Measurements from ENCODE around the gene JAZF1. TPM values are rescaled to one million over a fixed set of nuclear protein-coding genes. Genes with fewer than 3 reads are reported as not detected.

Gene JAZF1
- total RNA-seq, 2 experiments from 2014 or later = 3.3 to 4.0 TPM

DNA sequence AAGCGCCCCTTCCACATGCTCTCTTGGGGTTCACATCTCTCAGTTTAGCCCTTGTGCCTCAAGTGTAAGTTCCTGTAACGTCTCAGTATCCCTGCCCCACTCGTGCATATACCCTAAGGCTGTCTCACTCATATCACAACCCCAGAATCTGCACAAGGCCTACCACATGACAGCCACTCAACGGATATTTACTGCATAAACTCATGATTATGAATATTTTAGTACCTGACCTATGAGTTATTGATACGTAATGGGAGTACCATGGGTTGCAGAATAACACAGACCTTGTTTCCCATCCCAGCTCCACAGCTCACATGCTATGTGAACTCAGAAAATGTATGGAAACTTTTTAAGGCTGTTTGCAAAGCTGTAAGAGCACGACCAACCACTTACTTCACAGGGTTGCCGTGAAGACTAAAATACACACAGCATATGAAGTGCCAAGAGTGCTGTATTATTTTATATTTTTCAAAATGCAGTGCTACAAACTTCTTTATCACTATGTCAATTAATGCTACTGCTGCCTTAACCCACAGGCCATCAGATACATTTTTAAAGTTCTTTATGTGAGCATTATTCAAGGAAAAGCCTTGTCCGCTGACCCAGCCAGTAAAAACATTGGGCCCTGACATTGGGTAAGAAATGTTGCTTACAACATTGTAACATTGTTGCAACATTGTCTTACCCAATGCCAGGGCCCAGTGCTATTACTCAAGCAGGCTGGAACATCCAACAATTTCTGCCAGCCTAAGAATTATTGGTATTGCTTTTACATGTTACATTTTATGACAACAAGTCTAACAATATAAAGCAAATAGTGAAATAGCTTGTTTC lies 97.2 kb downstream of the JAZF1 start:
- Mint-ChIP-seq H3K4me1 (ENCODE audit: low read depth) (peaks cover 2% of the 10 kb centered on the region), H3K4me3 (no peak overlapping the region), H3K9me3 (no peaks in the 10 kb centered on the region), H3K27ac (no peak overlapping the region), H3K27me3 (no peaks in the 10 kb centered on the region), H3K36me3 (ENCODE audit: low read depth) (no peaks in the 10 kb centered on the region)
- ChIA-PET CTCF (interaction anchor here (1.1 to 7.0 kb wide), 2 partner anchors 12 to 14 kb away, joined by 3 to 60 read pairs; no protein-coding TSS in a partner anchor), POLR2A (no interaction called here)
- TF ChIP-seq, protein P1, sequence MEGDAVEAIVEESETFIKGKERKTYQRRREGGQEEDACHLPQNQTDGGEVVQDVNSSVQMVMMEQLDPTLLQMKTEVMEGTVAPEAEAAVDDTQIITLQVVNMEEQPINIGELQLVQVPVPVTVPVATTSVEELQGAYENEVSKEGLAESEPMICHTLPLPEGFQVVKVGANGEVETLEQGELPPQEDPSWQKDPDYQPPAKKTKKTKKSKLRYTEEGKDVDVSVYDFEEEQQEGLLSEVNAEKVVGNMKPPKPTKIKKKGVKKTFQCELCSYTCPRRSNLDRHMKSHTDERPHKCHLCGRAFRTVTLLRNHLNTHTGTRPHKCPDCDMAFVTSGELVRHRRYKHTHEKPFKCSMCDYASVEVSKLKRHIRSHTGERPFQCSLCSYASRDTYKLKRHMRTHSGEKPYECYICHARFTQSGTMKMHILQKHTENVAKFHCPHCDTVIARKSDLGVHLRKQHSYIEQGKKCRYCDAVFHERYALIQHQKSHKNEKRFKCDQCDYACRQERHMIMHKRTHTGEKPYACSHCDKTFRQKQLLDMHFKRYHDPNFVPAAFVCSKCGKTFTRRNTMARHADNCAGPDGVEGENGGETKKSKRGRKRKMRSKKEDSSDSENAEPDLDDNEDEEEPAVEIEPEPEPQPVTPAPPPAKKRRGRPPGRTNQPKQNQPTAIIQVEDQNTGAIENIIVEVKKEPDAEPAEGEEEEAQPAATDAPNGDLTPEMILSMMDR (IDR thresholded peaks at IDR 0.05) = no peak
- intact Hi-C loops (cut with micrococcal nuclease) = no loop called here
- DNase-seq (no peak), ATAC-seq (no peak)

DNA sequence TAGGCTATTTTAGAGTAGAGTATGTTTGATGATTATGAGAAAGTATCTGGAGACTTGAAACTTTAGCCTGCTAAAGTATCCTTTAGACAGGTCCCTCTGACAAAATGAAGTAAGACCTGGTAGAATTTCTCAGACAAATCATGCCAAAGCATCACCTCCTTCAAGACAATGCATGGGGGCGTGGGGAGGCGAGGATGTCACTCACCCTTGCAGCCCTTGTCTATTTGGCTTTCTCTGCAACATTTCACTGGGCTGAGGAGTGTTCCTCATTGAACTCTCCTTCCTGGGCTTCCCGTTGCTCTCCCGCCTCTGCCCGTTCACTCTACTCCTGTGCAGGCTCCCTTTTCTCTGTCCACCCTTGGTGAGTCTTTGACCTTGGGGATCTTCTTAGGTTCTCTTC lies 98.5 kb downstream of the JAZF1 start:
- intact Hi-C loops (cut with micrococcal nuclease) = no loop called here
- POLR2A ChIA-PET = no interaction called here
- H3K27ac Mint-ChIP-seq = no peak overlapping the region
- no peaks in the 10 kb centered on the region for H3K9me3 Mint-ChIP-seq
- DNase-seq (no peak), ATAC-seq (no peak)
- CTCF ChIA-PET = interaction anchor here (7.0 kb wide), 1 partner anchor 14 kb away, joined by 60 read pairs; no protein-coding TSS in a partner anchor
- H3K36me3 Mint-ChIP-seq (ENCODE audit: low read depth) = no peaks in the 10 kb centered on the region
- H3K27me3 Mint-ChIP-seq = no peaks in the 10 kb centered on the region
- peaks cover 2% of the 10 kb centered on the region for H3K4me1 Mint-ChIP-seq (ENCODE audit: low read depth)
- H3K4me3 Mint-ChIP-seq = no peak overlapping the region
- TF ChIP-seq, protein P1 (IDR thresholded peaks at IDR 0.05) = no peak

DNA sequence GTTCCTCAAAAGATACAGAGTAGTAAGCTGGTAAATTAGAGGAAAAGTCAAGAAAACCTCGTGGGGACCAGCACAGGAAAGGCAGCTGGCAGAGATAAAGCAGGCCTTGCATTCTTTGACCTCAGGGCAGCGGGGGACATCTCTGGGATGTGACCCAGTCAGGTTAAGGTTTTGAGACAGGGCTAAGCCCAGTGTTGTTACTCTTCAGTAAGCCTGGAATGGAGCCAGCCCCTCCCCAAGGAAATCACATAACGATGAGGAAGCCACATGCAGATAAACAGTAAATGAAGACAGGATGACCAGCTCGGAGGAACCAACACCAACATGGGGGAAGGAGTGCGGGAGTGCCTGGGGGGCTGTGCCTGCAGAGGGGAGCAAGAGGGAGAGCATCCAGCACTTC lies 99.6 kb downstream of the JAZF1 start:
- Mint-ChIP-seq H3K4me3 (no peak overlapping the region), H3K36me3 (ENCODE audit: low read depth) (no peaks in the 10 kb centered on the region), H3K4me1 (ENCODE audit: low read depth) (no peaks in the 10 kb centered on the region), H3K27ac (no peak overlapping the region), H3K9me3 (no peaks in the 10 kb centered on the region), H3K27me3 (no peaks in the 10 kb centered on the region)
- ChIA-PET POLR2A (interaction anchor here (1.4 kb wide), 1 partner anchor 13 kb away, joined by 4 read pairs; no protein-coding TSS in a partner anchor), CTCF (interaction anchor here (1.6 to 8.2 kb wide), 6 partner anchors 8 to 60 kb away, joined by 3 to 78 read pairs (median 8); no protein-coding TSS in a partner anchor)
- TF ChIP-seq, protein P1 (IDR thresholded peaks at IDR 0.05) = no peak
- ATAC-seq (no peak), DNase-seq (no peak)
- intact Hi-C loops (cut with micrococcal nuclease) = no loop called here

DNA sequence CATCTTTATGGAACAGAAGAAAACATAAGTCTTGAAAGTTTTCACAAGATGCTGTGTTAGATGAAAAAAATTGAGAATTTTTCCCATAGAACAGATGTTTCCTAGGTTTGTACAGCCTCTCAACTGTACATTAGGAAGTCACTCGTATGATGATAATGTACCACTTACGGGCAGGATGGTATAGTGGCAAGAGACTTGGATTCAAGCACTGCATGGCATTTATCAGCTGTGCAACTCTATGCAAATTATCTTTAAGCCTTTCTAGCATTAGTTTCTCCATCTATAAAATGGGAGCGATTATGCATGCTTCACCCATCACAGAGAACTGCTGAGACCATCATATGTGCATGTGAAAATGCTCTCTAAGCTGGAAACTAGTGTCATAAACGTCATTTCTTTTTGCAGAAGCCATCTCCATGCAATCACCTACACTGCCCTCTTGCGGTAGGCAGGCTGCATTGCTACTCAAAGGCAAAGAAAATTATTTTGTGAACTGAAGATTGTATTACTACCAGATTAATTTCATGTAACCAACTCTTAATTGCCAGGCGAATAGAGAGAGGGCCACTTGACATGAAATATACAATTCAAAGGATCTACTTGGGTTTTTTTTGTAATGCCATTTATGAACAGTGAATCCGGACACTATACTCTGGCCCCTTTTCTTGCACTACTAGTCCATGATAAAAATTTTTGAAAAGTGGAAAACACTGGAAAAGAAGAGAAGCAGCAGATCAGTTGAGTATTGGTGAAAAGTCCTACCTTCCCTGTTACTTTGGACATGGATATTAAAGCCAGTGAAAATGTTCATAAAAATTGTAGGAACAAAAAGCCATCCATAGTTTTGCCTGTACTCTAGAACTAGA lies 102.3 kb downstream of the JAZF1 start:
- Mint-ChIP-seq H3K36me3 (ENCODE audit: low read depth) (no peaks in the 10 kb centered on the region), H3K9me3 (no peaks in the 10 kb centered on the region), H3K27me3 (no peaks in the 10 kb centered on the region), H3K27ac (no peak overlapping the region), H3K4me1 (ENCODE audit: low read depth) (no peaks in the 10 kb centered on the region), H3K4me3 (no peak overlapping the region)
- intact Hi-C loops (cut with micrococcal nuclease) = no loop called here
- peak; percentile 76 for ATAC-seq
- ChIA-PET CTCF (interaction anchor here (0.6 to 8.2 kb wide), 27 partner anchors 8 to 882 kb away, joined by 3 to 78 read pairs (median 4); no protein-coding TSS in a partner anchor), POLR2A (no interaction called here)
- DNase-seq = peak; percentile 62
- TF ChIP-seq, protein P1 (IDR thresholded peaks at IDR 0.05) = peak; percentile 92

Data from activated CD8-positive, alpha-beta T cell treated with anti-CD3 and anti-CD28 coated beads for 36 hours (primary cell).